Right cardiac atrium (tissue), 5 donors: ENCODE results near the gene PAX1. TPM values are rescaled to one million over a fixed set of nuclear protein-coding genes. Genes with fewer than 3 reads are reported as not detected.

ENCODE experiments used
- ATAC-seq, 2 donors: fragments of 200-7000 bp; cut with Tn5 transposase; one replicate each; pipeline versions ENCODE4 v1.8.0 to v1.9.1; 2020; ENCODE audit warnings: moderate library complexity in 2 of 2, mild to moderate bottlenecking in 1 of 2
- DNase-seq, 3 donors: peaks; one replicate each; pipeline ENCODE4 v3.0.0-alpha.2; 2020
- H3K27ac ChIP-seq: one replicate; pipeline ENCODE4 v1.5.1; 2013; ENCODE audit warnings: mild to moderate bottlenecking, low read length, control low read depth, moderate library complexity
- H3K27me3 ChIP-seq: one replicate; pipeline ENCODE4 v1.6.1; 2013; ENCODE audit not compliant: control insufficient read depth, insufficient read depth
- H3K4me1 ChIP-seq: one replicate; pipeline ENCODE4 v1.6.1; 2013; ENCODE audit warnings: low read length; ENCODE audit not compliant: control insufficient read depth, insufficient read depth
- H3K4me3 ChIP-seq: one replicate; pipeline ENCODE4 v1.5.1; 2013; ENCODE audit warnings: low read length, control low read depth
- H3K9me3 ChIP-seq: one replicate; pipeline ENCODE4 v1.6.1; 2013; ENCODE audit warnings: low read length; ENCODE audit not compliant: control insufficient read depth
- WGBS: extraction: QIAGEN DNeasy Blood & Tissue Kit; methylation state at CpG from one replicate; pipeline ENCODE4 v1.1.7; 2013; 5-methylcytosine and 5-hydroxymethylcytosine counted together
- intact Hi-C, 4 donors: fragments of 100-400 bp; cut with DNase I; formaldehyde crosslinking; loops; one replicate each; pipeline versions ENCODE4 v1.11.0 to v1.14.0; 2022 to 2023
- long read RNA-seq, 4 donors: library from polyadenylated mRNA; unstranded; transcript quantifications; one replicate each; pipeline ENCODE4 v2.0.0, GENCODE V29; 2020 to 2021
- polyA plus RNA-seq: library from polyadenylated mRNA; stranded (reverse); fragments of 200-250 nt; gene quantifications from one replicate; pipeline ENCODE4 v1.2.3, GENCODE V29; 2013
- total RNA-seq, 4 donors: library from RNA; stranded (reverse); fragmentation: NEBNext Ultra II Directional; extraction: Animal tissue kit (Norgen Biotek cat#: 25700); gene quantifications; one replicate each; pipeline ENCODE4 v1.2.1, GENCODE V29; 2021
- donor health status: healthy with polysubstance abuse.
- donor health status: DM: no; HTN: yes; CAD: no.
- donor health status: DM: no; HTN: no; CAD: no.
- donor health status: DM: no; HTN: yes; CAD: no; lungs with severe emphysema.
- donor health status: DM: yes; HTN: yes; CAD: no.

PAX1 gene
- total RNA-seq (not detected), polyA plus RNA-seq (not detected)
- long read RNA-seq, donor 1: 0 reads
- long read RNA-seq, donor 2: 0 reads
- long read RNA-seq, donor 3: 0 reads
- long read RNA-seq, donor 4: 0 reads

GRCh38 chr20:21705575-21706260, at the start of gene PAX1:
Gene PAX1 (plus strand): TSS chr20:21705664. CDS start chr20:21705713, 49 bp downstream.
- ATAC-seq (peak in 1 of 2 donors; percentile 36), DNase-seq (no peak)
- Histone ChIP-seq H3K4me1 (no peaks in the 10 kb centered on the region), H3K4me3 (peak within 1 kb of the TSS; percentile 33), H3K9me3 (no peaks in the 10 kb centered on the region), H3K27me3 (peaks cover 4% of the 10 kb centered on the region), H3K27ac (no peak within 1 kb of the TSS)
- 2% methylated on average over 73 of the region's 73 CpGs for WGBS
- intact Hi-C loops: no loop called here

- Histone ChIP-seq H3K27ac (no peak overlapping the region), H3K4me3 (no peak overlapping the region), H3K27me3 (no peaks in the 10 kb centered on the region), H3K4me1 (no peaks in the 10 kb centered on the region), H3K9me3 (no peaks in the 10 kb centered on the region)
- ATAC-seq (no peak), DNase-seq (no peak)
- intact Hi-C loops: no loop called here
- 52% methylated on average over 7 of the region's 7 CpGs for WGBS
Measured at GRCh38 chr20:21656308-21657067, 49.0 kb upstream of the PAX1 start.

GRCh38 chr20:21661488-21662055, 43.9 kb upstream of the PAX1 start:
- no peak for ATAC-seq
- H3K9me3 ChIP-seq: no peaks in the 10 kb centered on the region
- intact Hi-C loops: no loop called here
- 62% methylated on average over 8 of the region's 8 CpGs for WGBS
- no peak for DNase-seq
- no peak overlapping the region for H3K4me3 ChIP-seq
- no peaks in the 10 kb centered on the region for H3K27me3 ChIP-seq
- no peaks in the 10 kb centered on the region for H3K4me1 ChIP-seq
- H3K27ac ChIP-seq: no peak overlapping the region

- Histone ChIP-seq H3K9me3 (no peaks in the 10 kb centered on the region), H3K27me3 (no peaks in the 10 kb centered on the region), H3K27ac (no peak overlapping the region), H3K4me1 (no peaks in the 10 kb centered on the region), H3K4me3 (no peak overlapping the region)
- 80% methylated on average over 2 of the region's 2 CpGs for WGBS
- DNase-seq (no peak), ATAC-seq (no peak)
- intact Hi-C loops: no loop called here
Measured at GRCh38 chr20:21663465-21663864, 42.0 kb upstream of the PAX1 start.

GRCh38 chr20:21665687-21666446, 39.6 kb upstream of the PAX1 start:
- no peaks in the 10 kb centered on the region for H3K27me3 ChIP-seq
- no peaks in the 10 kb centered on the region for H3K4me1 ChIP-seq
- H3K9me3 ChIP-seq: no peaks in the 10 kb centered on the region
- intact Hi-C loops: no loop called here
- no peak overlapping the region for H3K4me3 ChIP-seq
- ATAC-seq (no peak), DNase-seq (no peak)
- WGBS: 76% methylated on average over 11 of the region's 11 CpGs
- no peak overlapping the region for H3K27ac ChIP-seq

- WGBS: 84% methylated on average over 12 of the region's 12 CpGs
- ATAC-seq: no peak
- Histone ChIP-seq H3K9me3 (no peaks in the 10 kb centered on the region), H3K4me3 (no peak overlapping the region), H3K27me3 (no peaks in the 10 kb centered on the region), H3K27ac (no peak overlapping the region), H3K4me1 (no peaks in the 10 kb centered on the region)
- no peak for DNase-seq
- intact Hi-C loops: no loop called here
Measured at GRCh38 chr20:21670126-21670525, 35.3 kb upstream of the PAX1 start.

- H3K4me1 ChIP-seq: no peaks in the 10 kb centered on the region
- H3K9me3 ChIP-seq: no peaks in the 10 kb centered on the region
- ATAC-seq: no peak
- H3K27ac ChIP-seq: no peak overlapping the region
- no peaks in the 10 kb centered on the region for H3K27me3 ChIP-seq
- intact Hi-C loops: no loop called here
- no peak for DNase-seq
- 74% methylated on average over 1 of the region's 1 CpG for WGBS
- no peak overlapping the region for H3K4me3 ChIP-seq
Measured at GRCh38 chr20:21670981-21671380, 34.5 kb upstream of the PAX1 start.

GRCh38 chr20:21677261-21677660, 28.2 kb upstream of the PAX1 start:
- 90% methylated on average over 2 of the region's 2 CpGs for WGBS

GRCh38 chr20:21677781-21678180, 27.7 kb upstream of the PAX1 start:
- no peaks in the 10 kb centered on the region for H3K27me3 ChIP-seq
- DNase-seq (no peak), ATAC-seq (no peak)
- 66% methylated on average over 3 of the region's 3 CpGs for WGBS
- H3K4me3 ChIP-seq: no peak overlapping the region
- no peaks in the 10 kb centered on the region for H3K9me3 ChIP-seq
- H3K27ac ChIP-seq: no peak overlapping the region
- intact Hi-C loops: no loop called here
- H3K4me1 ChIP-seq: no peaks in the 10 kb centered on the region

More at GRCh38 chr20:21677261-21677660, 28.2 kb upstream of the PAX1 start:
- intact Hi-C loops: no loop called here
- DNase-seq (no peak), ATAC-seq (no peak)
- no peaks in the 10 kb centered on the region for H3K4me1 ChIP-seq
- no peak overlapping the region for H3K4me3 ChIP-seq
- no peaks in the 10 kb centered on the region for H3K27me3 ChIP-seq
- H3K27ac ChIP-seq: no peak overlapping the region
- no peaks in the 10 kb centered on the region for H3K9me3 ChIP-seq

- ATAC-seq (peak; percentile 67 to 77), DNase-seq (peak in 2 of 3 donors; percentile 57 to 73)
- WGBS: 51% methylated on average over 14 of the region's 14 CpGs
- Histone ChIP-seq H3K4me1 (no peaks in the 10 kb centered on the region), H3K27me3 (no peaks in the 10 kb centered on the region), H3K9me3 (no peaks in the 10 kb centered on the region), H3K4me3 (no peak overlapping the region), H3K27ac (no peak overlapping the region)
- intact Hi-C loops: no loop called here
Measured at GRCh38 chr20:21681234-21681921, 24.1 kb upstream of the PAX1 start.
